HG03039 (cell line): ENCODE data around the gene AMBP.

ENCODE experiments used
- ATAC-seq: cut with Tn5 transposase; IDR thresholded peaks from one replicate; pipeline ENCODE4 v1.9.1; 2021; ENCODE audit warnings: mild to moderate bottlenecking, moderate library complexity; ENCODE audit not compliant: unreplicated experiment

The AMBP gene

DNA sequence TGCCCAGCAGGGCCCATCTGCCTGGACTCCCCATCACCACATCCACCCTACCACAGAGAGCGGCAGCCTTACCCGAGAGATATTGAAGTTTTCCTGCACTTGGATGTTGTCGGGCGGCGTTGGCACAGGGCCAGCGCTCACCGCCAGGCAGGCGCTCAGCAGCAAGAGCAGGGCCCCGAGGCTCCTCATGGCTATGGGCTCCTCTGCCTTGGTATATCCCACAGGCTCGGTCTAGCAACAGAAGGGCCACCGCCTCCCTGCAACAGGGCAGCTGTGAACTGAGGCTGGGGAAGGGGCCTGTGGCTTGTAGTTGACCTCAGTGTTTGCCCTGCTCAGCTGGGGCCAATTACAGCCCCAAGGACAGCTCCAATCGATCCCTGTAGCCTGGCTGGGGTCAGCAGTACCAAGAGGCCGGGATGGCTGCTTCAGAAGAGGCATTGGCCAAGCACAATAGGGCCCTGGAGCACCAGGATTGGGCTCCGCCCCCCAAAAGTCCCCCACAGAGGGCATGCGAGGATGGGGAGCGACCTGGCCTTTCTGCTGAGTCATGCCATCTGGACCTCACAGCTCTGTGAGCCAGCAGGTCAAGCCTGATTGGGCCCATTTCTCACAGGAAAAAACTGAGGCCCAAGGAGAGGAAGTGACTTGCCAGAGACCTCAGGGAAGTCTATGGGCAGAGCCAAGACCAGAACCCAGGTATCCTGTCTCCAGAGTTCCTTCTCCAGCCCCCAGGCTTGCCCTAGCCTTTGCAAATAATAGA lies at the start of gene AMBP:
AMBP (minus strand) TSS at position 280 of the 760 bp plus-strand sequence; CDS start at position 189, 91 bp downstream.
- no peak for ATAC-seq

DNA sequence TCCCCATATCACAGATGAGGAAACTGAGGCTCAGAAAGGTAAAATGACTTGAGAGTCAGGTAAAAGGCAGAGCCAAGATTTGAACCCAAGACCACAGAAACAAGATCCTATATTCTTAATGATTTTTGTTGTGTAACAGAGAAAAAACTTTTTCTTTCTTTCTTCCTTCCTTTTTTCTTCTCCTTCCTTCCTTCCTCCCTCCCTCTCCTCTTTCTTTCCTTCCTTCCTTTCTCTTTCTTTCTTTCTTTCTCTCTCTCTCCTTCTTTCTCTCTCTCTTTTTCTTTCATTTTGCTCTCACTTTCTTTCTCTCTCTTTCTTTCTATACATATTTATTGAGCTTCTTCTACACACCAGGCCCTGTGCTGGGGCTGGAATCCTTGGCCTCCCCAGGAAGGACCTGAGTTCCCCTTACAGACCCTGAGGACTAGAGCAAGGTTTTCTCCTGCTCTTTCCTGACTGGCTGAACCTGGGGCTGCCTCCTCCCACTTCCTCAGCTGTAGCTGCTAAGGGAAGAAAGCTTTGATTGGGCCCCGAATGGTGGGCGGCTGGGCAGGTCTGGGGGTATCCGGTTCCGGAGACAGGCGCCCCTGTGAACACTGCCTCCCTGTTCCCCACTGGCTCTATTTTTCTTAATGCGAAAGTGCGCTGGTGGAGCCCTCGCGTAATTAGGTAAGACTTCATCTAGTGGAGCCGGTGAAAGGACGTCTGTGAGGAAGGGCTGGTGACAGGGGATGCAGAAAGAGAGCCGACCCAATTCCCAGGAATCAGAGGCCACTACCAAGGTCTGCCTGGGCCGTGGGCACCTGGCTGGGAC lies 48.4 kb upstream of the AMBP start:
- no peak for ATAC-seq

DNA sequence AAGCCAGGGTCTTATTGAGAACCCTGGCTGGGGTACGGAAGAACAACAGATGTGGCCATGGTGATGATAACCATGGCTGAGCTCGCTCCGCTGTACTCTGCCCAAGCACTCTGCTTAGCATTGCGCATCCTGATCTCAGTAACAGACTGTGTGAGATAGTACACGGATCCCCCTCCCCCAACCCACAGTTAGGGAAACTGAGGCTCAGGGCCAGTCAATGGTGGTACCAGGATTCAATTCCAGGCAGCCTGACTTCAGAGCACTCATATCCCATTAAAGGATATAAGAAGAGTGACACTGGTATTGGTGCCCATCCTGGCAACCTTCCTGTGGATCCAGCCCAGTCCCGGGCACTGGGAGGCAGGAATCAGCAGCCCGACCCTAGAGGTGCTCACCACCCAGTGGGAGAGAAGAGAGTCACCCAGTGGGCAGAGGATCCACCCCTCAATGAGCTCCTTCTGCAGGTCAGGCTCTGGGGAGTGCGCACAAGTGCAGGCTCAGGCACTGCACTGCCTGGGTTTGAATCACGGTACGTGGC lies 47.4 kb upstream of the AMBP start:
- ATAC-seq = no peak

- no peak for ATAC-seq
These were observed 46.8 kb upstream of the AMBP start for GRCh38 chr9:114124666-114125475.

DNA sequence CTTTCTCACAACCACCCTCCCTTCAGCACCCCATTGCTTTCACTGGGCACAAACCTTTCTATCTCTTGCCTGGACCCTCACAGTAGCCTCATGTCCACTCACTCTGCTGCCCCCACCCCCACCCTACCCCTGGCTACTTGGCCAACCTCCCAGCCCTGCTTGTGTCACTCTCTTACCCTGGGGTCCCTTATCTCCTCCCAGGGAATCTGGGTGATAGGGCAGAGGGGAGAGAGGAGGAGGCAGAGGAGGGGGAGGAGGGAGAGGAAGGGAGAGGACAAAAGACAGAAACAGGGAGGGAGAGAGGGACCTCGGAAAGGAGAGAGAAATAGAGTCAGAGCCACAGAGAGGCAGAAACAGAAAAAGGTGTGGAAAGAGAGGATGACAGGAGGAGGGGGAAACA lies 46.0 kb upstream of the AMBP start:
- no peak for ATAC-seq

GRCh38 chr9:114123031-114123977 lies 45.2 kb upstream of the AMBP start:
- ATAC-seq = no peak

GRCh38 chr9:114122136-114123027 lies 44.3 kb upstream of the AMBP start:
- ATAC-seq = no peak

- no peak for ATAC-seq
These were observed 43.4 kb upstream of the AMBP start for GRCh38 chr9:114121227-114122135.

DNA sequence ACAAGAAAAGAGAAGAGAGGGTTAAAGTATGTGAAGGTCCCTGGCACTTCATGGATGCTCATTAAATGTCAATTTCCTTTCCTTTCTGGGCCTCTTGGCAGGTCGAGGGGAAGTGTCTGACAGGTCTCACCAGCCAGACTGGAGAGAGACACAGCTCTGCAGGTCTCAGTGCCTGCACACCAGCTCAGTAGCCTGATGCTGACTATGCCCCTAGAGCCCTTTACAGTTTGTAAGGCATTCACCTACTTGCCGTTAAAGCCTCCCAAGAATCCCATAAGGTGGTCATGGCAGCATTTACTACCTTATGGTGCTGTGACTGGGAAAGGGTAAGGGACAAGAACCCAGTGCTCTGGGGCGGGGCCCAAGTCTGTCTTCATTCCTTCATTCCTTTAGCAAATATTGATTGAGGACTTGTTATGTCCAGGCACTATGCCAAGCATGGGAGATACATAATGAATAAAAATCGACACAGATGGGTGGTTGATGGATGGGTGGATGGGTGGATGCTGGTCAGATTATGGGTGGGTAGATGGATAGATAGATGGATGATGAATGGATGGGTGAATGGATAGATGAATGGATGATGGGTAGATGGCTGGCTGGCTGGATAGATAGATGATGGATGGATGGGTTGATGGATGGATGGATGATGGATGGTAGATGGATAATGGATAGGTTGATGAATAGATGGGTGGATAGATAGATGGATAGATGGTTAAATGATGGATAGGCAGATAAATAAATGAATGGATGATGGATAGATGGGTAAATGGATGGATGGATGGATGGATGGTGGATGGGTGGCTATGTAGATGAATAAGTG lies 42.3 kb upstream of the AMBP start:
- no peak for ATAC-seq

- no peak for ATAC-seq
These were observed 41.4 kb upstream of the AMBP start for GRCh38 chr9:114119242-114120191.

GRCh38 chr9:114117996-114118830 lies 40.1 kb upstream of the AMBP start:
- ATAC-seq = no peak

- ATAC-seq = no peak
These were observed 39.5 kb upstream of the AMBP start for GRCh38 chr9:114117614-114117995.

DNA sequence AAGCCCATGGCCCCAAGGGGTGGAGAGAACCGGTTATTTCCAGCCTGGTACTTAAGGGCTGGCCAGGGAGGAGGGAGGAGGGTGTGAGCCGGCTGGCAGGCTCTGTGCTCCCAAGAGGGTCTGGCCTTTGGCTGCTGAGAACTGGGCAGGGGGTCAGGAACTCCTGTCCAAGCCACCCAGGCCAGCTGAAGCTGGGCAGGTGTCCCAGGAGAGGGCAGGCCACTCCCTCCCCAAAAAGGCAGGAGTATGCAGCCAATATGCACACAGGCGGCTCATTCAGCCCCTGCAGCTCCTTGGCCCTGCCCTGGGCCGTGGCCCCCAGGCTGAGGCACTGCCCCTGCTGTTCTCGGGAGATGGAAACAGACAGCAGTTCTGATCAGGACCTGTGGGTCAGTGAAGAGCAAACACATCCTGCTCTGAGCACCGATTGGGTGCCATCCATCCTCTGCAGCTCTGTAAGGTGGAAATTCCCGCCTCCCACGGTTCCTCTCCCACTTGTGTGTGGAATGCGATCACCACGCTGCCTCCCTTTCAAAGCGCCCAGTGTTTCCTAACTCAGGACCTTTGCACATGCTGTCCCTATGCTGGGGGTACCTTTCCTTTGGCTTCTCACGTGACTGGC lies 38.1 kb upstream of the AMBP start:
- ATAC-seq = no peak

- ATAC-seq = no peak
These were observed 37.6 kb upstream of the AMBP start for GRCh38 chr9:114115654-114116125.

DNA sequence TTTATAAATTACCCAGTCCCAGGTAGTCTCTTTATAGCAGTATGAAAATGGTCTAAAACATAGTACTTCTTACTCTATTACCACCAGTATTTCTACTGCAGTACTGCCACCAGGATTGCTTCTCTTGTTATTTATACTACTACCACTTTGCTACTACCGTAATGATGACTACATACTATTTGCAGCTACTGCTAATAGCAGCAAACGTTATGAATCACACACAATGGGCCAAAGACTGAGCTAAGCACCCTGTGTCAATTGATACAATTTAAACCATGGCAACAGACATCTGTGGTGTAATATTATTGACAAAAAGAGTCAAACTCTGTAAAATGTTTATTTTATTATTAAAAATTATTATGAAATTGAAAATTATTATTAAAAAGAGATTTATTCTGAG lies 36.3 kb upstream of the AMBP start:
- ATAC-seq = no peak
